Occipital lobe (tissue), 3 donors: Measurements from ENCODE around the gene CCDC107. TPM values are rescaled to one million over a fixed set of nuclear protein-coding genes. Genes with fewer than 3 reads are reported as not detected.

Source experiments
- DNase-seq: peaks from one replicate; lab custom pipeline; 2025; lab: John Stamatoyannopoulos, UW
- small RNA-seq: library from RNA; depleted of rRNA; stranded (forward); fragments of <200 nt; gene quantifications from one replicate; pipeline ENCODE3, GENCODE V24; 2014
- total RNA-seq: library from RNA; depleted of rRNA; stranded (reverse); fragments of >200 nt; gene quantifications from one replicate; pipeline ENCODE4 v1.2.3, GENCODE V29; 2014

CCDC107 gene
- total RNA-seq, 1 donor from 2014 or later = 10.5 TPM

GRCh38 chr9:35702696-35703095 is 44.6 kb downstream of the CCDC107 start:
- DNase-seq = no peak

GRCh38 chr9:35703906-35704672 is 46.0 kb downstream of the CCDC107 start:
- no peak for DNase-seq

- DNase-seq = no peak
These were observed 47.3 kb downstream of the CCDC107 start for GRCh38 chr9:35705372-35705771.

- DNase-seq = no peak
These were observed 47.8 kb downstream of the CCDC107 start for GRCh38 chr9:35705836-35706430.

GRCh38 chr9:35706951-35707350 is 48.9 kb downstream of the CCDC107 start:
- DNase-seq = no peak

GRCh38 chr9:35708146-35708545 is 50.1 kb downstream of the CCDC107 start:
- no peak for DNase-seq

- DNase-seq = no peak
These were observed 52.9 kb downstream of the CCDC107 start for GRCh38 chr9:35710818-35711500.

Small RNA genes lying within 50 kb of the gene (small RNA-seq; reads per million reads assigned to genes)
- gene RMRP (not detected), gene RN7SL22P (not detected)

Other genes with a start within 250 kb of the CCDC107 start
- 51.2 TPM for gene RUSC2, start 168.2 kb upstream of the CCDC107 start, total RNA-seq
- 11.7 TPM for gene TESK1, start 53.0 kb upstream of the CCDC107 start, total RNA-seq
- 0.47 TPM for gene CD72, start 39.9 kb upstream of the CCDC107 start, total RNA-seq
- gene SIT1, start 7.4 kb upstream of the CCDC107 start, total RNA-seq = not detected
- gene RMRP, start 273 bp upstream of the CCDC107 start, total RNA-seq = 159,856 TPM
- gene ARHGEF39, start 6.9 kb downstream of the CCDC107 start, total RNA-seq = 0.94 TPM
- gene CA9, start 15.6 kb downstream of the CCDC107 start, total RNA-seq = 0.78 TPM
- gene TPM2, start 31.6 kb downstream of the CCDC107 start, total RNA-seq = 18.1 TPM
- 17.8 TPM for gene TLN1, start 73.9 kb downstream of the CCDC107 start, total RNA-seq
- gene CREB3, start 74.4 kb downstream of the CCDC107 start, total RNA-seq = 22.9 TPM
- 45.2 TPM for gene GBA2, start 90.9 kb downstream of the CCDC107 start, total RNA-seq
- 12.3 TPM for gene RGP1, start 91.0 kb downstream of the CCDC107 start, total RNA-seq
- gene MSMP, start 96.0 kb downstream of the CCDC107 start, total RNA-seq = not detected
- gene NPR2, start 133.3 kb downstream of the CCDC107 start, total RNA-seq = 11.2 TPM
- 4.7 TPM for gene SPAG8, start 154.0 kb downstream of the CCDC107 start, total RNA-seq
- gene HINT2, start 156.8 kb downstream of the CCDC107 start, total RNA-seq = 7.0 TPM
- gene FAM221B, start 170.4 kb downstream of the CCDC107 start, total RNA-seq = not detected
- 5.6 TPM for gene TMEM8B, start 170.9 kb downstream of the CCDC107 start, total RNA-seq
- gene OR13J1, start 212.1 kb downstream of the CCDC107 start, total RNA-seq = not detected
- not detected for gene HRCT1, start 247.9 kb downstream of the CCDC107 start, total RNA-seq